ENCODE data around the gene UVRAG.

DNA sequence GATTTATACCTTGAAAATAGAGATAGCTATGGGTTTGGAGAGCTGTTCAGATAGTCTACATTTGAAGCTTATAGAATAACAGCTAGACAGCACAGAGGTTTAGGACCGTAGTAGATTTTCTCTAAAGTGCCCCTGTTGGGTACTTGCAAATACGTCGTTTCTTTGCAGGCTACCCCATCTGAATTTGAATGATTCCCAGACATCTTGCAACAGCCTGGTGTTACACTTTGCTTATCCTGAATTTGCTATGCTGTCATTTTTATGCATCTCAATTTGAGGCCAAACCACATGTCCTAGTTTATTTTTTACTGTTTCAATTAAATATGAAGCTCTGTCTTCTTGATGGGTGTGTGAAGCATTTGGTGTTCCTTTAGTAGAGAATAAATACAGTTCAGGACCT, 249.2 kb downstream of the UVRAG start:
- TF ChIP-seq, protein P1, sequence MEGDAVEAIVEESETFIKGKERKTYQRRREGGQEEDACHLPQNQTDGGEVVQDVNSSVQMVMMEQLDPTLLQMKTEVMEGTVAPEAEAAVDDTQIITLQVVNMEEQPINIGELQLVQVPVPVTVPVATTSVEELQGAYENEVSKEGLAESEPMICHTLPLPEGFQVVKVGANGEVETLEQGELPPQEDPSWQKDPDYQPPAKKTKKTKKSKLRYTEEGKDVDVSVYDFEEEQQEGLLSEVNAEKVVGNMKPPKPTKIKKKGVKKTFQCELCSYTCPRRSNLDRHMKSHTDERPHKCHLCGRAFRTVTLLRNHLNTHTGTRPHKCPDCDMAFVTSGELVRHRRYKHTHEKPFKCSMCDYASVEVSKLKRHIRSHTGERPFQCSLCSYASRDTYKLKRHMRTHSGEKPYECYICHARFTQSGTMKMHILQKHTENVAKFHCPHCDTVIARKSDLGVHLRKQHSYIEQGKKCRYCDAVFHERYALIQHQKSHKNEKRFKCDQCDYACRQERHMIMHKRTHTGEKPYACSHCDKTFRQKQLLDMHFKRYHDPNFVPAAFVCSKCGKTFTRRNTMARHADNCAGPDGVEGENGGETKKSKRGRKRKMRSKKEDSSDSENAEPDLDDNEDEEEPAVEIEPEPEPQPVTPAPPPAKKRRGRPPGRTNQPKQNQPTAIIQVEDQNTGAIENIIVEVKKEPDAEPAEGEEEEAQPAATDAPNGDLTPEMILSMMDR (IDR thresholded peaks at IDR 0.05) = no peak
- no peak for TF ChIP-seq POLR2A (IDR thresholded peaks at IDR 0.05)
